Measurements from ENCODE around the gene TTC33.
"Not testable (repeated sequence)": the region's sequence is repeated elsewhere in the genome, so short reads cannot be mapped to it uniquely, and the experiment has no call there.

The TTC33 gene

GRCh38 chr5:40652441-40653220 lies 103.1 kb downstream of the TTC33 start:
- DNase-seq (ENCODE audit: low read depth), result no peak

GRCh38 chr5:40651201-40651600 lies 104.6 kb downstream of the TTC33 start:
- DNase-seq (ENCODE audit: low read depth), result no peak

GRCh38 chr5:40649463-40650030 lies 106.2 kb downstream of the TTC33 start:
- no peak for DNase-seq (ENCODE audit: low read depth)

- DNase-seq (ENCODE audit: low read depth), result no peak
Observed at GRCh38 chr5:40648150-40648549, 107.6 kb downstream of the TTC33 start.

GRCh38 chr5:40646266-40646665 lies 109.5 kb downstream of the TTC33 start:
- DNase-seq (ENCODE audit: low read depth), result no peak

DNA sequence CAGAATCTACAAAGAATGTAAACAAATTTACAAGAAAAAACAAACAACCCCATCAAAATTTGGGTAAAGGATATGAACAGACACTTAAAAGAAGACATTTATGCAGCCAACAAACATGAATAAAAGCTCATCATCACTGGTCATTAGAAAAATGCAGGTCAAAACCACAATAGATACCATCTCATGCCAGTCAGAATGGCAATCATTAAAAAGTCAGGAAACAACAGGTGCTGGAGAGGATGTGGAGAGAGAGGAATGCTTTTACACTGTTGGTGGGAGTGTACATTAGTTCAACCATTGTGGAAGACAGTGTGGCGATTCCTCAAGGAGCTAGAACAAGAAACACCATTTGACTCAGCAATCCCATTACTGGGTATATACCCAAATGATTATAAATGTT lies 116.2 kb downstream of the TTC33 start:
- not testable (repeated sequence) for DNase-seq (ENCODE audit: low read depth)

- no peak for DNase-seq (ENCODE audit: low read depth)
Observed at GRCh38 chr5:40634593-40634992, 121.2 kb downstream of the TTC33 start.

GRCh38 chr5:40634154-40634553 lies 121.6 kb downstream of the TTC33 start:
- DNase-seq (ENCODE audit: low read depth), result no peak

DNA sequence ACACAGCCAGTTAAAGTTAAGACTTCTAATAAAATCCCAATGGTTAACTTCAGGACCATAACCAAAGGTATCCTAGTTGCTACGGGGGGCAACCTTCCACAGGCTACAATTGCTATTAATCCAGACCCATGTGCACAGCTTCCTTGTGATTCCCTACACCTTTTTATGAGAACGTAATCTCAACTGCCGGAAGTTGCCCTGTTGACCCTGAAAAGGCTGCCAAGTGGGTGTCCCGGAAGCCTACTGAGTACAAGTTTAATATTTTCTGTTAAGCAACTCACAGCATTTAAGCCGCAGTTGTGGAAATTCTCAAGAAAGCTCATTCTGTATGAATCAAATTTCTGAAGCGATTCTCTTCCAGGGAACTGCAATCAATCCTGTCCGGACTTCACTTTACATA lies 124.5 kb downstream of the TTC33 start:
- DNase-seq (ENCODE audit: low read depth), result no peak

- DNase-seq (ENCODE audit: low read depth), result no peak
Observed at GRCh38 chr5:40630126-40630525, 125.6 kb downstream of the TTC33 start.

DNA sequence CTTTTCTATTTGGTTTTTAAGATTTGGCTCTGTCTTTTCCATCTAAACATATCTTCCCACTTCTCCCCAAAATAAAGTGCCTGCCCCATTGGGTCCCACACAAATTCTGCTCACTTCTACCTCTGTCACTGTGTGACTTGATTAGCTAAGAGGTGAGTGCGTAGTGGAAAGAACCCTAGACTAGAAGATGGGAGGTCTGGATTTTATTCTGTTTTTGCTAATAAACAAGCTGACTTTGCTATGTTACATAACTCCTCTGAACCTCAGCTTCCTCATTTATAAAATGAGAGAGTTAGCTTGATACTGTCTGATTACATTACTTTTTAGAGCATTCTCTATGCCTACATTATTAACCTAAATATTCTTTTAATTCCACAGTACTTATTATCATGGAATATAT lies 127.4 kb downstream of the TTC33 start:
- no peak for DNase-seq (ENCODE audit: low read depth)

- DNase-seq (ENCODE audit: low read depth), result no peak
Observed at GRCh38 chr5:40627706-40628105, 128.1 kb downstream of the TTC33 start.

DNA sequence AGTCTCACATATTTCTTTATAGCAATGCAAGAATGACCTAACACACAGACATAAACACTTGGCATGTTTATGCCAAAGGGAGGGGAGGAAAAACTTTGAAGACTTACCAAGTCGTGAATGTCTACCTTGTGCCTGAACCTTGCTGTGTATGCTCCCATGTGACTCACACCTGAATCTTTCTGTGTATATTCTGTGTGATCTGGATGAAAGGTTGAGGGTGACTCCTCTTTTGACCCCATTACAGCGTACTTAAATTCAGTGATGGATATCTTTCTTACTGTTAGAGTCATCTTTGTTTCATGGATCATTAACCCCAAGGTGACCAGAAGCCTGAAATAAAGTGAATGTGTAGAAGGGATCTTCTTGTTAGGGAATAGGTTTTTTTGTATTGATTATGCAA lies 129.0 kb downstream of the TTC33 start:
- DNase-seq (ENCODE audit: low read depth), result no peak

DNA sequence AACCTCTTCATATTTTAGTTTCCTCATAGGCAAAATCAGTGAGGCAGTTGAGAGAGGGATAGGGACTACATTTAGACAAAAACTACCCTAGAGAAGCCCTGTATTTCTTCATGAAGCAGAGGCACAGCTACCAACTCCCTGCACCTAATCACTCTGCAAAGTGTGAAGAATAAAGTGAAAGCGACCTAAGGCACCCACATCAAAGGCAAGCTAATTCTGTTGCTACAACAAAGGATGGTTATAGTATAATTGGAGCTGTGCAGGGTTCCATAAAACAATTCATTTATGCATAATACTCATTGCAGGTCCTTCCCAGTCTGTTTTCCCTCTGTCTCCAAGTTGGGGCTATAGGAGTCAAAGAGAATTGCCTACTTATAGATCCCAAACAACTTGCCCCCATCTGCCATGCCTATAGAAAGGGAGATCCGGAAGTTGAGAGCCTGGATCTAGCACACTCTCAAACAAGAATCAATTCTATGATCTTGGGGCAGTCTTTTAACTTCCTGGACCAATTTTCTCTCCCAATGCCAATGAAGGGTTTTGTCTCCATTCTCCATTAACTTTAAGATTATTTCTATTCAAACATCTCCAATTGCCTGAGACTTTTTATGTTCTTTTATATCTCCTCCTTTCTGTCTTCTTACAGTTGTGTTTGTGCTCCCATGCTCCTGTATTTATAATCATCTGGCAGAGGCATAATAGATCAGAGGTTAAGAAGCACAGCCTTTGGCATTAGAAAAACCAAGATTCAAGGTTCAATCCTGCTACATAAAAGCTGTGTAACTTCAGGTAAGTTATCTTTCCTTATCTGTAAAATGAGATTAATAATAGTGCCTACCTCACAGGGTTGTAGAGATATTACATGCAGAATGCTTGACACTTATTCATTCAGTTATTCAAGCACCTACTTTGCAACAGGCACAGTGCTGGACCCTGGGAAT lies 132.0 kb downstream of the TTC33 start:
- DNase-seq (ENCODE audit: low read depth), result no peak

GRCh38 chr5:40622463-40623252 lies 133.1 kb downstream of the TTC33 start:
- DNase-seq (ENCODE audit: low read depth), result no peak

GRCh38 chr5:40619421-40619820 lies 136.3 kb downstream of the TTC33 start:
- no peak for DNase-seq (ENCODE audit: low read depth)

GRCh38 chr5:40618926-40619325 lies 136.8 kb downstream of the TTC33 start:
- no peak for DNase-seq (ENCODE audit: low read depth)

DNA sequence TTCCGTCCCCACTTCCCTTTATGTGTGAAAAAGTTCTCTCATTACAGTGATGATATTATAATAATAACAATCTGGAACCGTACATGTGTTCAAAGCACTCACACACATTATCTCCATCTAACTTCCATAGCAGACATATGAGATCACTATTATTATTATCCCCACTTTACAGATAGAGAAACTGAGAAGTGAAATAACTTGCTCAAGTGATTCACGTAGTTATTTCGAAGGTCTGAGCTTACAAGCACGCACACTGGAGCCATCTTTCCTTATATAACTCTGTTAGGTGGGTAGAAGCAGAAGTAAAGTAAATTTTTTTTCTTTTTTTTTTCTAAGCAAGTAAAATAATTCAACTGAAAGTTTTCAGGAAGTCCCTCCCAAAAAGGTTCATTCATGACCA lies 139.0 kb downstream of the TTC33 start:
- DNase-seq (ENCODE audit: low read depth), result no peak

DNA sequence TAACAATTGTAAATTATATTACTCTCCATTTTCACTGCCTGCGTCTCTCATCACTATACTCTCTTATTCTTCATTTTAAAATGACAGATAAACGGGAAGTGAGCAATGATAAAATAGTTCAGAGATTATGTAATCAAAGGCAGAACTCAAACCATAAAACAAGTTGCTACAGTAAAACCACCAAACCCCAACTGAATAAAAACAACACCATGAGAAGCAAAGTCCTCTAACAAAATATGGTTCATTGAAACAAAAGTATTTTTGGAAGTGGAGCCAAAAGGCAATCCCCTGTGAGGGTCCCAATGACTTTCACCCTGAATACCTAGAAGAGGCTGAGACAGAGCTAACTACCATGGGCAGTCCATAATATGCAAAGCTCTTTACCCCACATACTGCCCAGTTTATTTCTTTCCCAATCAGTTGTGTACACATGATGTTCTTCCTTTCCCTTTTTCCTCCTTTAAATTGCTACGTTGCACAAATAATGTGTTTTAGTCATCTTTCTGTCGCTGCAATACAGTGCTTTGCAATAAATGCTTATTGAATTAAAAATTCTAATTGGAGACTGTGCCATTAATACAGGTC lies 140.1 kb downstream of the TTC33 start:
- no peak for DNase-seq (ENCODE audit: low read depth)

GRCh38 chr5:40614923-40615585 lies 140.7 kb downstream of the TTC33 start:
- DNase-seq (ENCODE audit: low read depth), result no peak

GRCh38 chr5:40614466-40614865 lies 141.3 kb downstream of the TTC33 start:
- no peak for DNase-seq (ENCODE audit: low read depth)

Data from activated T-cell treated with anti-CD3 and anti-CD28 coated beads for 48 hours (primary cell).